Left lung (tissue), 10 donors: ENCODE measurements around the gene ARHGAP26. TPM values are rescaled to one million over a fixed set of nuclear protein-coding genes. Genes with fewer than 3 reads are reported as not detected.

Experiments
- ATAC-seq: fragments of 200-7000 bp; cut with Tn5 transposase; one replicate; pipeline ENCODE4 v1.9.1; 2020; ENCODE audit warnings: moderate library complexity
- DNase-seq, 4 donors: peaks; one replicate each; pipeline ENCODE4 v3.0.0-alpha.2; 2013 to 2020
- H3K27ac ChIP-seq, 2 donors: fragments of 200-600 bp; sonication (generic) in 1 of 2; one replicate each; pipeline versions ENCODE4 v1.5.0 to v1.8.0; 2020 to 2021
- H3K27me3 ChIP-seq, 2 donors: fragments of 200-600 bp; sonication (generic) in 1 of 2; one replicate each; pipeline versions ENCODE4 v1.5.0 to v1.8.0; 2020 to 2021
- H3K36me3 ChIP-seq, 2 donors: fragments of 200-600 bp; sonication (generic) in 1 of 2; one replicate each; pipeline versions ENCODE4 v1.5.0 to v1.8.0; 2020 to 2021
- H3K4me1 ChIP-seq, 2 donors: fragments of 200-600 bp; one replicate each; pipeline ENCODE4 v1.8.0; 2021
- H3K4me3 ChIP-seq, 2 donors: fragments of 200-600 bp; sonication (generic) in 1 of 2; one replicate each; pipeline versions ENCODE4 v1.5.0 to v1.8.0; 2020 to 2021; ENCODE audit warnings: mild to moderate bottlenecking in 1 of 2
- H3K9me3 ChIP-seq, 2 donors: fragments of 200-600 bp; sonication (generic) in 1 of 2; one replicate each; pipeline versions ENCODE4 v1.5.0 to v1.8.0; 2020 to 2021
- intact Hi-C, 2 donors: fragments of 100-400 bp; cut with DNase I; formaldehyde crosslinking; loops; one replicate each; pipeline versions ENCODE4 v1.11.2 to v1.14.2; 2022
- polyA plus RNA-seq, 6 donors: library from polyadenylated mRNA; unstranded; fragments of 120-200 nt; gene quantifications; one replicate each; pipeline ENCODE4 v1.2.1, GENCODE V29; 2013; ENCODE audit not compliant: insufficient read length in 6 of 6
- total RNA-seq, 2 donors: library from RNA; stranded (reverse); fragmentation: NEBNext Ultra II Directional; extraction: Animal tissue kit (Norgen Biotek cat#: 25700); gene quantifications; one replicate each; pipeline ENCODE4 v1.2.1, GENCODE V29; 2021
- TF ChIP-seq, protein P1 (sequence below), 2 donors: fragments of 200-600 bp; sonication (generic) in 1 of 2; IDR thresholded peaks; one replicate each; pipeline versions ENCODE4 v1.5.0 to v1.8.0; 2021; ENCODE audit warnings: antibody characterized with exemption in 2 of 2
- donor health status: DM: no; HTN: yes; CAD: no.
- donor health status: DM: no; HTN: no; CAD: no.

Gene ARHGAP26
- total and polyA plus RNA-seq, 8 donors: 13.9 to 61.9 (median 14.9) TPM

DNA sequence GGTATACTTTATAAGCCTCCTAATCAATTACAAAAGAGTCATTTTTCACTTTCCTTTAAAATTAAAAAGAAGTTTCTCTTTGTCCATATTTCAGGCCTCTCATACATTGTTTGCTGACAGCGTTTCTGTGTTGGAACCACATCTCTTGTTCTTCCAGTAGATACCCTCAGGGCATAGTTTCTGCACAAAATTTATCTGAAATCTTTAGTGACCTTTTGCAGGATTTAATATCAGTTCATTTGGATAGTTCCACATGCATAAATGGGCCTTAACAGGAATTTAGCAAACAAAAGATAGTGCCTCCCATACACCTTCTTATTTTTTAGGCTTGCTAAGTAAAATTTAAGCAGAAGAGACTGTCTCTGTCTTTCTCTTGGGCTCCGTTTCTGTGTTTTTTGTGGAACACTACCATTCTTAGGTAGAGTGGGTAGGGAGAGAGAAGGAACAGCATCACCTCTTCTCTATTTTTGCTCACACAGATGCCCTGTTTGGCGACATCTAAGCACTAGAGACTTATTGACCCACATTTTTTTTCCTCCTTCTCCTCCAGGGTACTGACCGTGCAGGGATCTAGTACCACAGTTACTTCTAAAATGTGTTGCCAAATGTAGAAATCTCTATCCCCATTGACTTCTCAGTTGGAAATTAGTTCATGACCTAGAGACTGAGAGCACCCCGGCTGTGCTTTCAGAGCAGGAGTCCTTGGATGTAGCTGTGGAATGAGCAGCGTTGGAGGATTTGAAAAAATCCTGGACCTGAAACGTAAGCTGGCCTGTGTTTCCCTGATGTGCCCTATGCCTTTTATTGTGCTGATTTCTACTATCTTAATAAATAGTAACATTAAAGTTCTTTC is 22.1 kb downstream of the ARHGAP26 start:
- DNase-seq (no peak), ATAC-seq (no peak)
- Histone ChIP-seq H3K27me3 (no peaks in the 10 kb centered on the region), H3K4me3 (no peak overlapping the region), H3K36me3 (no peaks in the 10 kb centered on the region), H3K9me3 (no peaks in the 10 kb centered on the region), H3K4me1 (peaks cover 3 to 43% of the 10 kb centered on the region in 2 donors), H3K27ac (no peak overlapping the region)
- intact Hi-C loops: no loop called here
- TF ChIP-seq, protein P1, sequence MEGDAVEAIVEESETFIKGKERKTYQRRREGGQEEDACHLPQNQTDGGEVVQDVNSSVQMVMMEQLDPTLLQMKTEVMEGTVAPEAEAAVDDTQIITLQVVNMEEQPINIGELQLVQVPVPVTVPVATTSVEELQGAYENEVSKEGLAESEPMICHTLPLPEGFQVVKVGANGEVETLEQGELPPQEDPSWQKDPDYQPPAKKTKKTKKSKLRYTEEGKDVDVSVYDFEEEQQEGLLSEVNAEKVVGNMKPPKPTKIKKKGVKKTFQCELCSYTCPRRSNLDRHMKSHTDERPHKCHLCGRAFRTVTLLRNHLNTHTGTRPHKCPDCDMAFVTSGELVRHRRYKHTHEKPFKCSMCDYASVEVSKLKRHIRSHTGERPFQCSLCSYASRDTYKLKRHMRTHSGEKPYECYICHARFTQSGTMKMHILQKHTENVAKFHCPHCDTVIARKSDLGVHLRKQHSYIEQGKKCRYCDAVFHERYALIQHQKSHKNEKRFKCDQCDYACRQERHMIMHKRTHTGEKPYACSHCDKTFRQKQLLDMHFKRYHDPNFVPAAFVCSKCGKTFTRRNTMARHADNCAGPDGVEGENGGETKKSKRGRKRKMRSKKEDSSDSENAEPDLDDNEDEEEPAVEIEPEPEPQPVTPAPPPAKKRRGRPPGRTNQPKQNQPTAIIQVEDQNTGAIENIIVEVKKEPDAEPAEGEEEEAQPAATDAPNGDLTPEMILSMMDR (IDR thresholded peaks at IDR 0.05): no peak

DNA sequence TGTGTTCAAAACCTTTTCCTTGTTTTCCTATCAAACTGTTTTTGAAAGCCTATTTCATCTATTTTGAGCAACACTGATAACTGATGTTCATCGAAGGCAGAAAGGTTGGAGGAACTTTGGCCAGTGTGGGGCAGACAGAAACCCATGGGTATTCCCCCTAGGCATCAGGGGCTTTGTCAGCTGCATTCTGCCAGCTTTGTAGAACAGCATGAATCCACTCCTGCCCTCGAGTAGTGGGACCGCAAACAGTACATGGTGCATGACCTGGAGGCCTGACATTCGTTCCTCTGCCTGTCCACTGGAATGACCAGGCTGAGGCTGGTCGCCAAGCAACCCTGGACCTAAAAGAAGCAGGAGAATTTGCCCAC is 22.7 kb downstream of the ARHGAP26 start:
- Histone ChIP-seq H3K27me3 (no peaks in the 10 kb centered on the region), H3K36me3 (no peaks in the 10 kb centered on the region), H3K9me3 (no peaks in the 10 kb centered on the region), H3K4me3 (no peak overlapping the region), H3K27ac (no peak overlapping the region), H3K4me1 (peaks cover 3 to 45% of the 10 kb centered on the region in 2 donors)
- DNase-seq (no peak), ATAC-seq (no peak)
- TF ChIP-seq, protein P1 (IDR thresholded peaks at IDR 0.05): no peak
- intact Hi-C loops: no loop called here

DNA sequence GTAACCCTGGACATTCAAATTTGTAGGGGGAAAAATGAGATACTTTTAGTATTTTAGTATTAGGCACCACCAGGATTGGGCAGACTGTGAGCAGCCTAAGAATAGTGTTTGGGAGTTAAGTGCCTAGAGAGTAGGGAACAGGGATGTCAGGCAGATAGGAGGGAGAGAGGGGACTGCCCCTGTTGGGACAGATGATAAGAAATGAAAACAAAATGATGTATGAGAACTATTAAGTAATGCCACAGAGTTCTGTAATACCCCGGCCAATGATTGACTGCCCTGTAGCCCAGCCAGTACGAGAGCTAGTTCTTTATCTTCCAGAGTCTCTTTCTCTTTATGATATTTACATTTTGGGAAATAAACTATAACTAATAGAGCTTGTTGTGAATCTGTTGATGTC is 24.4 kb downstream of the ARHGAP26 start:
- ATAC-seq: no peak

DNA sequence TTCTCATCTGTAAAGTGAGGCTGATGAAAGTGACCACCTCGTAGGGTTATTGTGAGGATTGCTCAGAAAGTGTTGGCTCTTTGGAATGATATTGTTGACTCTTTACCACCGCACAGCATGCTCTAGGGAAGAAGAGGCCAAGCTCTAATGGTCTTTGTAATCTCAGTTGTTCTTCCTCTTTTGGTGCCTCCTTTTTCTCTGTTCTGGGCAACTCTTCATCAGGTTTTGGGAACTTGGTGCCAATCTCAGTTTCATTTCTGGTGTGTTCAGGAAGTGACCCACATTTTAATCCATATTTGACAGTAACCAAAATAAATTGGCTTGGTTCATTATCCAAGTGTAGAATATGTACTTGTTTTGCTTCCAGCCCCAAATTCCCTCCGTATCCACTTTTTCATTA is 25.1 kb downstream of the ARHGAP26 start:
- Histone ChIP-seq H3K4me3 (no peak overlapping the region), H3K4me1 (peaks cover 0 to 62% of the 10 kb centered on the region in 2 donors), H3K27me3 (no peaks in the 10 kb centered on the region), H3K9me3 (no peaks in the 10 kb centered on the region), H3K36me3 (no peaks in the 10 kb centered on the region), H3K27ac (peak overlapping the region in 1 of 2 donors; percentile 97)
- TF ChIP-seq, protein P1 (IDR thresholded peaks at IDR 0.05): no peak
- ATAC-seq (peak; percentile 30), DNase-seq (no peak)
- intact Hi-C loops: no loop called here

More for the DNA sequence above, 24.4 kb downstream of the ARHGAP26 start:
- no peak overlapping the region for H3K4me3 ChIP-seq
- DNase-seq: no peak
- H3K4me1 ChIP-seq: peaks cover 0 to 61% of the 10 kb centered on the region in 2 donors
- intact Hi-C loops: no loop called here
- no peaks in the 10 kb centered on the region for H3K9me3 ChIP-seq
- TF ChIP-seq, protein P1 (IDR thresholded peaks at IDR 0.05): no peak
- H3K27ac ChIP-seq: peak overlapping the region in 1 of 2 donors; percentile 97
- no peaks in the 10 kb centered on the region for H3K36me3 ChIP-seq
- no peaks in the 10 kb centered on the region for H3K27me3 ChIP-seq

DNA sequence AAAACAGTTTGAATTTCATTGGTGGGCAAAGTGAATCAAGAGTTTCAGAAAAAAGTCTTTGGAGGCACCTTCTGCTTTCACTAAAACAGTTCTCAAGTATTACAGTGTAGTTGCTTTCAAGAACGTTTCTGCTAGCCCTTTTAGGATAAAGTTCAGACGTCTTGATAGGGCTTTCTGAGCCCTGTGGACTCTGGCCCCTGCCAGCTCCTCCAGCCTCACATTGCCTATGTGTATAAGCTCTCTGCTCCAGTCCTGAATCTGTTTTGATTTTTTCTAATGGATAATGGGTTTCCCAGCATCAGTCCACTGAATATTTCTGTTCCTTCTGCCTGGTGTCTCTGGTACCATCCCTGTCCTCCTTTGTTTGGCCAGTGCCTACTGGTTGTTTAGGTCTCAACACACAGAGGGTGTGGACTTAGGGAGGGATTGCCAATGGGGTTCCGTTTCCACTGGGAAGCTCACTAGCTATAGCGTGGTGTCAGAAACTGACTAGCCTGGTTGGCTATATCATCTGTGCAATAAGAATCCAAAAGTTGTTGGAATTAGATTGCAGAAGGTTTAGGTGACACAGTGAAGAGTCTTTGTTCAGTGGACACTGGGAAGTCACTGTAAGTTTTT is 26.4 kb downstream of the ARHGAP26 start:
- intact Hi-C loops: no loop called here
- DNase-seq: no peak
- Histone ChIP-seq H3K4me1 (peaks cover 0 to 75% of the 10 kb centered on the region in 2 donors), H3K27ac (peak overlapping the region in 1 of 2 donors; percentile 97), H3K4me3 (no peak overlapping the region), H3K36me3 (no peaks in the 10 kb centered on the region), H3K27me3 (no peaks in the 10 kb centered on the region), H3K9me3 (no peaks in the 10 kb centered on the region)
- TF ChIP-seq, protein P1 (IDR thresholded peaks at IDR 0.05): no peak
- no peak for ATAC-seq
